ENCODE results near the gene NAA11. TPM values are rescaled to one million over a fixed set of nuclear protein-coding genes. Genes with fewer than 3 reads are reported as not detected.

The NAA11 gene
- total RNA-seq, 4 donors from 2014 or later = not detected

GRCh38 chr4:79288185-79288584, 37.7 kb downstream of the NAA11 start:
- TF ChIP-seq CTCF (IDR thresholded peaks at IDR 0.05; ENCODE audit: low read depth) = no peak

GRCh38 chr4:79287718-79288117, 38.1 kb downstream of the NAA11 start:
- TF ChIP-seq CTCF (IDR thresholded peaks at IDR 0.05; ENCODE audit: low read depth) = no peak

- no peak for TF ChIP-seq CTCF (IDR thresholded peaks at IDR 0.05; ENCODE audit: low read depth)
These were observed 38.8 kb downstream of the NAA11 start for GRCh38 chr4:79287076-79287475.

- no peak for TF ChIP-seq CTCF (IDR thresholded peaks at IDR 0.05; ENCODE audit: low read depth)
These were observed 44.1 kb downstream of the NAA11 start for GRCh38 chr4:79281566-79282359.

GRCh38 chr4:79273915-79274314, 51.9 kb downstream of the NAA11 start:
- no peak for TF ChIP-seq CTCF (IDR thresholded peaks at IDR 0.05; ENCODE audit: low read depth)

- TF ChIP-seq CTCF (IDR thresholded peaks at IDR 0.05; ENCODE audit: low read depth) = no peak
These were observed 53.1 kb downstream of the NAA11 start for GRCh38 chr4:79272761-79273160.

GRCh38 chr4:79272126-79272525, 53.7 kb downstream of the NAA11 start:
- TF ChIP-seq CTCF (IDR thresholded peaks at IDR 0.05; ENCODE audit: low read depth) = no peak
